Measurements from ENCODE around the gene BSN. TPM values are rescaled to one million over a fixed set of nuclear protein-coding genes. Genes with fewer than 3 reads are reported as not detected.

Gene BSN
- polyA plus RNA-seq, 1 donor (not counting 4 experiments of a cell fraction or from before 2014, with no cell fraction given): under 0.01 TPM

DNA sequence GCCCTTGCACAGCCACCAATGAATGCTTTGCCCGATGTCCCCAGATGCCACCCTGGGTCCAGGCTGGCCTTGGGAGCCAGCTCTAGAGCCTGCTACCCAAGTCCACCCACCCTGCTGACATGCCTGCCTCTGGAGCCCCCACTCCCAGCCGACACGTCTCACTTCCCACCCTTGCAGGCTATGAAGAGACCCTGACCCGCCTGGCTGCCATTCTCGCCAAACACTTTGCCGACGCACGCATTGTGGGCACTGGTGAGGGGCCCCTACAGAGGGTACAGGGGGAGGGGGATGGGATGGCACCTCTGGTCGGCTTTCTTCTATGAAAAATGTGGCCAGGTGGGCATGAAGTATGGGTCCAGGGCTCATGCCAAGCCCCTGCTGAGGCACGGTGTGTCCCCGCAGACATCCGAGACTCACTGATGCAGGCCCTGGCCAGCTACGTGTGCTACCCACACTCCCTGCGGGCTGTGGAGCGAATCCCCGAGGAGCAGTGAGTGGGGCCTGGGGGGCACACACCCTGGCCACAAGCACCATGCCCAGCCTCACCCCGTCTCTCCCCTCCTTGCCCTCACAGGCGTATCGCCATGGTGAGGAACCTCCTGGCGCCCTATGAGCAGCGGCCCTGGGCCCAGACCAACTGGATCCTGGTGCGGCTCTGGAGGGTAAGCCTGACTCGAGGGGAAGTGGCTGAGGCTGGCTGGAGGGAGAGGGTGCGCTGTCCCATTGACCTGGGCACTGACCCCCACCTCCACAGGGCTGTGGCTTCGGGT, 159.2 kb downstream of the BSN start:
- no peaks in the 10 kb centered on the region for H3K9me3 ChIP-seq (ENCODE audit: control insufficient read depth, low read depth, low read length)
- H3K36me3 ChIP-seq (ENCODE audit: control insufficient read depth in 2 of 2, extremely low read depth in 1 of 2, insufficient read depth in 2 of 2, low read length in 2 of 2): peaks cover 0 to 17% of the 10 kb centered on the region in 2 experiments
- H3K9me1 ChIP-seq (ENCODE audit: control insufficient read depth, extremely low read depth, insufficient read depth, low read length): no peaks in the 10 kb centered on the region
- no peaks in the 10 kb centered on the region for H3K79me2 ChIP-seq (ENCODE audit: control insufficient read depth, insufficient read depth, low read length)
- H3K4me3 ChIP-seq (ENCODE audit: control insufficient read depth in 2 of 3, extremely low read depth in 1 of 3, insufficient read depth in 2 of 3, low read depth in 1 of 3, low read length in 3 of 3): no peak overlapping the region
- no peak overlapping the region for H3K27ac ChIP-seq (ENCODE audit: control insufficient read depth, insufficient read depth, low read length)
- peaks cover 2% of the 10 kb centered on the region for H4K20me1 ChIP-seq (ENCODE audit: control insufficient read depth, extremely low read depth, insufficient read depth, low read length)
- H2AFZ ChIP-seq (ENCODE audit: control insufficient read depth, low read length): no peak overlapping the region
- H3K9ac ChIP-seq (ENCODE audit: control insufficient read depth, extremely low read depth, insufficient read depth, low read length): no peak overlapping the region
- no peaks in the 10 kb centered on the region for H3K27me3 ChIP-seq (ENCODE audit: control insufficient read depth, extremely low read depth, insufficient read depth, low read length)
- peaks cover 10% of the 10 kb centered on the region for H3K4me1 ChIP-seq (ENCODE audit: control insufficient read depth, extremely low read depth, insufficient read depth, low read length)
- FAIRE-seq (no peak), DNase-seq (ENCODE audit: low read depth, low spot score) (no peak)
- TF ChIP-seq EZH2 (IDR thresholded peaks at IDR 0.05; ENCODE audit: low read length): no peak
- TF ChIP-seq, protein P1, sequence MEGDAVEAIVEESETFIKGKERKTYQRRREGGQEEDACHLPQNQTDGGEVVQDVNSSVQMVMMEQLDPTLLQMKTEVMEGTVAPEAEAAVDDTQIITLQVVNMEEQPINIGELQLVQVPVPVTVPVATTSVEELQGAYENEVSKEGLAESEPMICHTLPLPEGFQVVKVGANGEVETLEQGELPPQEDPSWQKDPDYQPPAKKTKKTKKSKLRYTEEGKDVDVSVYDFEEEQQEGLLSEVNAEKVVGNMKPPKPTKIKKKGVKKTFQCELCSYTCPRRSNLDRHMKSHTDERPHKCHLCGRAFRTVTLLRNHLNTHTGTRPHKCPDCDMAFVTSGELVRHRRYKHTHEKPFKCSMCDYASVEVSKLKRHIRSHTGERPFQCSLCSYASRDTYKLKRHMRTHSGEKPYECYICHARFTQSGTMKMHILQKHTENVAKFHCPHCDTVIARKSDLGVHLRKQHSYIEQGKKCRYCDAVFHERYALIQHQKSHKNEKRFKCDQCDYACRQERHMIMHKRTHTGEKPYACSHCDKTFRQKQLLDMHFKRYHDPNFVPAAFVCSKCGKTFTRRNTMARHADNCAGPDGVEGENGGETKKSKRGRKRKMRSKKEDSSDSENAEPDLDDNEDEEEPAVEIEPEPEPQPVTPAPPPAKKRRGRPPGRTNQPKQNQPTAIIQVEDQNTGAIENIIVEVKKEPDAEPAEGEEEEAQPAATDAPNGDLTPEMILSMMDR (optimal IDR thresholded peaks at IDR 0.05 in 1 of 3, IDR thresholded peaks at IDR 0.05 in 1 of 3, conservative IDR thresholded peaks at IDR 0.05 in 1 of 3; ENCODE audit: extremely low read depth in 1 of 3, insufficient read depth in 2 of 3, low read length in 3 of 3): no peak
- H3K4me2 ChIP-seq (ENCODE audit: control insufficient read depth, extremely low read depth, insufficient read depth, low read depth, low read length): no peak overlapping the region
- dilution Hi-C loops (cut with MboI; ENCODE audit: extremely low pct_ligation_motif_present, low sequenced_read_pairs): no loop called here

DNA sequence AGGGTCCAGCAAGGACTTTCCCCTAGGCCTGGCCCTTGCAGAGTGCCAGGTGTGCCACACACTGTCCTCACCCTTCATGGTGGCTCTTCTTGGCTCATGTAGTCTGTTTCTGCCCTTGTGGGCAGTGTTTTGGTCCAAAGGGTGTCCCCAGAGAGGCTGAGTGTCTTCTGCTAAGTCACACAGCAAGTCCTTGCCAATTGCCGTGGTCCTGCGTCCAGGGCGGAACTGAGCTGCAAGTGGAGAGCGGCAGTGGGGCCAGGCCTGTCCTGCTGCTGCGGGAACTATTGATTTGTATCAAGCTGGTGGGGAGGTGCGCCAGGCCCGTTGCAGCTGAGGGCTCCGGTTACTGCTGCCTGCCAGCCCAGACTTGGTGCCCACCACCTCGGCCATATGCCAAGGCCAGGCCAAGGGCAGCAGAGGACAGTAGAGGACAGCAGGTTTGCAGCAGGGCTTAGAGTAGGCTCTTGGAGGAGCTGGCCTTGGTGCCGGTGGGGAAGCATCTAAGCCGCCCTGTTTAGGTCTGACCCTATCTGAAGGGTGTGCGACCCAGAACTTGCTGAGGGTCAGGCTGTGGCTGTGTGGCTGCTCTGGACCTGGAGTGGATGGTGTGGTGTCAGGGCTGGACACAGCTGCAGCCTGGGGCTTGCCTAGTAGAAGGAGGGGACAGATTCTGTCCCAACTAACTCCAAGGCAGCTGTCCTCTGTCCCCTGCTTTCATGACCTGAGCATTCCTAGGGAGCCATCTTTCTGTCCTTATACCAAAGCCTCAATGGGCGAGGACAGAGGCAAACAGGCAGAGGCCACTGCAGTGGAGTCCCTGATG, 160.7 kb downstream of the BSN start:
- dilution Hi-C loops (cut with MboI; ENCODE audit: extremely low pct_ligation_motif_present, low sequenced_read_pairs): no loop called here
- Histone ChIP-seq H3K9me3 (ENCODE audit: control insufficient read depth, low read depth, low read length) (no peaks in the 10 kb centered on the region), H3K27ac (ENCODE audit: control insufficient read depth, insufficient read depth, low read length) (no peak overlapping the region), H4K20me1 (ENCODE audit: control insufficient read depth, extremely low read depth, insufficient read depth, low read length) (peaks cover 10% of the 10 kb centered on the region), H3K9ac (ENCODE audit: control insufficient read depth, extremely low read depth, insufficient read depth, low read length) (no peak overlapping the region), H3K4me3 (ENCODE audit: control insufficient read depth in 2 of 3, extremely low read depth in 1 of 3, insufficient read depth in 2 of 3, low read depth in 1 of 3, low read length in 3 of 3) (no peak overlapping the region), H3K9me1 (ENCODE audit: control insufficient read depth, extremely low read depth, insufficient read depth, low read length) (no peaks in the 10 kb centered on the region), H3K4me2 (ENCODE audit: control insufficient read depth, extremely low read depth, insufficient read depth, low read depth, low read length) (no peak overlapping the region), H3K4me1 (ENCODE audit: control insufficient read depth, extremely low read depth, insufficient read depth, low read length) (peaks cover 17% of the 10 kb centered on the region), H3K27me3 (ENCODE audit: control insufficient read depth, extremely low read depth, insufficient read depth, low read length) (no peaks in the 10 kb centered on the region), H3K36me3 (ENCODE audit: control insufficient read depth in 2 of 2, extremely low read depth in 1 of 2, insufficient read depth in 2 of 2, low read length in 2 of 2) (peaks cover 0 to 17% of the 10 kb centered on the region in 2 experiments), H2AFZ (ENCODE audit: control insufficient read depth, low read length) (no peak overlapping the region), H3K79me2 (ENCODE audit: control insufficient read depth, insufficient read depth, low read length) (no peaks in the 10 kb centered on the region)
- no peak for TF ChIP-seq EZH2 (IDR thresholded peaks at IDR 0.05; ENCODE audit: low read length)
- TF ChIP-seq, protein P1 (optimal IDR thresholded peaks at IDR 0.05 in 1 of 3, IDR thresholded peaks at IDR 0.05 in 1 of 3, conservative IDR thresholded peaks at IDR 0.05 in 1 of 3; ENCODE audit: extremely low read depth in 1 of 3, insufficient read depth in 2 of 3, low read length in 3 of 3): no peak
- FAIRE-seq (no peak), DNase-seq (ENCODE audit: low read depth, low spot score) (no peak)
